HG02852 (cell line): ENCODE results near the gene GLRX5.
"Not testable (repeated sequence)": the region's sequence is repeated elsewhere in the genome, so short reads cannot be mapped to it uniquely, and the experiment has no call there.

Experiments
- ATAC-seq: cut with Tn5 transposase; IDR thresholded peaks from one replicate; pipeline ENCODE4 v1.9.1; 2021; ENCODE audit warnings: mild to moderate bottlenecking, moderate library complexity; ENCODE audit not compliant: unreplicated experiment

Gene GLRX5

DNA sequence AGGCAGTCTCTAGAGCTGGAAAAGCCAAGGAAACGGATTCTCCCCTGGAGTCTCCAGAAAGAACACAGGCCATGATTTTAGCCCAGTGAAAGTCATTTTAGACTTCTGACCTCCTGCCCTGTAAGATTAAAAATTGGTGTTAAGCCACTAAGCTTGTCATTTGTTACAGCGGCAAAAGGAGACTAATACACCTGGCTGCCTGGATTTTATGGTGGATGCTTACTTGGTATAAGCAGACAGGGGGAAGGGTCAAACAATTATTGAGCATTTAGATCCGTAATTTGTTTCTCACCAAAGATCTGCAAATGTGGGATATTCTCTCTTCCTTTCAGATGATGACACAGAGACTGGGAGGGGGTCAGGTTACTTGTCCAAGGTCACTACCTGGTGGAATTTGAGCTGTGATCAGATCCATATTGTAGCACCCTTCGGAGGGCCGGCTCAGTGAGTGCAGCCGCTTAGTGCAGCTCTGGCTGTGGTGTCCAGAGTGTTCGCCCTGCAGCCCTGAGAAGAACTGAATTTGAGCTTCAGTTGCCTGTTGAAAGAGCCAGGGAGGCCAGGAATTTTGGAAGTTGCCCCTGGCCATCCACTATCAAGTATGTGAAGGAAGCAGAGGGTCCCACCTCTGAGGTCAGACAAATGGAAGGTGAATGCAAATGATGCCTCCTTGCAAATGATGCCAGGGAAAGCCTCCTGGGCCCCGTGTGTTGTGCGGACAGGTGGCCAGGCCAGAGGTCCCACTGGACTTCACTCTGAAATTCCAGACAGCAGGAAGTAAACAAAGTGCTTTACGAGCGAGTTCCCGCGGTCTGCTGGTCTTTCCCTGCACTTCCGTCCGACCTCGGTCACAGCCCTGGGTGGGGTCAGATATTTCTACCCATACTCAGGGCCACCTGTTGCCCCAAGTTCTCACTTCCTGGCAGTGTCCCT lies 15.1 kb downstream of the GLRX5 start:
- ATAC-seq, result no peak

DNA sequence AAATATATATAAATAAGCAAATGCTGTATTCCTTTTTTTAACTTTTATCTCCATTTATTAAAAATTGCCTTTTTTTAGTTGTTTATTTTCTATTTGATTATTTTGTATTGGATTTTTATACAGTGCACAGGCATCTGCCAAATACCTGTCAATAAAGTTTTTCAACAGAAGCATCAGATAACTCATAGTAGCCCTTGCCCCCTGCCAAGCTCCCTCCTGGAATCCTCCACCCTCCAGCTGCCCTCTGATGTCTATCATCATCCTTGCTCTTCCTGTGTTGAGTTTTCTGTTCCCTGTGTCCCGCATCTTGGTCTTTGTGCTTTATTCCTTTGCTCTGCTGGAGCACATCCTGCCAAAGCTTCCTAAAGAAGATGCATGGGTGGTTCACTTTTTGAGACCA lies 16.6 kb downstream of the GLRX5 start:
- no peak for ATAC-seq

DNA sequence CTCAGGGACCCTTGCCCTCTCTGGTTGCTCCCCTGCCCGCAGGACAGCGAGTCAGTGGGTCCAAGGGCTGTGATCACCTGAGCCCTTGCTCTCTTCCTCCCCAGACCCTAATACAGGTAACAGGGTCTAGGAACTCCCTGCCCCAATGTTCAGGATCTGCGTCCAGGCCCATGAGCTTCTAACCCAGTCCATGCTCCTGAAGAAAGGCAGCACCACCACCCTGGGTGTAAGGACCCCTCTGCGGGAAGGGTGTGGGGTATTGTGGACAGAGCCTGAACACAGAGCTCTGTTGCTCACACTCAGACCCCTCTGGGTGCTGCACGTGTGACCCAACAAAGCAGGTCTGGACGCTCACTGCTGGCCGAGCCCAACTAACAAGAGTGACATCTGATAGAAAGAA lies 18.3 kb downstream of the GLRX5 start:
- ATAC-seq, result no peak

DNA sequence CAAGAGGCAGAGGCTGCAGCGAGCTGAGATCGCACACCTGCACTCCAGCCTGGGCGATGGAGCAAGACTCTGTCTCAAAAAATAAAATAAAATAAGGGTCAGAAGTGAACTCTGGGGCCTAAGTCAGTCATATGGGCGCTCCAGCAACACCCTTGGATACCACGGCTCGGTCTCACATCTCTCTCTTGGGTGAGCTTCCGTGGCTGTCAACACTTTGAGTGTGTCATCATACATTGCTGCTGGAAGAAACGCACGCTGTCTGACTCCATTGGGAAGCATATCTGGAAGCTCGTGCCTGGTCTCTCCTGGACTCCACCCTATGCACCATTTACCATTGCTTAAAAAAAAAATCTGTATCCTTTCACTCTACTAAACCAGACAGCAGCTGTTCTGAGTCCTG lies 20.2 kb downstream of the GLRX5 start:
- ATAC-seq, result no peak

DNA sequence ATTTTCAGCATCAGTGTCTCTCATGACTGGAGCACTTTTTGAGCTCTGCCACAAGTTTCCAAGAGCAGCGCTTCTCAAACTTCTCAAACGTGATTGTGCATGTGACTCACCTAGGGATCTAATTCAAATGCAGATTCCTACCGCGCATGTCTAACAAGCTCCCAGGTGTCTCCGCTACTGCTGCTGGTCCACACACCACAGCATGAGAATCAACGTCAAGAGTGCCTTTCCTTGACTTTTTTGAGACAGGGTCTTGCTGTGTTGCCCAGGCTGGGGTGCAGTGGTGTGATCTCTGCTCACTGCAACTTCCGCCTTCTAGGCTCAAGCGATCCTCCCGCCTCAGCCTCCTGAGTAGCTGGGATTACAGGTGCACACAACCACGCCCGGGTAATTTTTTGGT lies 22.4 kb downstream of the GLRX5 start:
- no peak for ATAC-seq

DNA sequence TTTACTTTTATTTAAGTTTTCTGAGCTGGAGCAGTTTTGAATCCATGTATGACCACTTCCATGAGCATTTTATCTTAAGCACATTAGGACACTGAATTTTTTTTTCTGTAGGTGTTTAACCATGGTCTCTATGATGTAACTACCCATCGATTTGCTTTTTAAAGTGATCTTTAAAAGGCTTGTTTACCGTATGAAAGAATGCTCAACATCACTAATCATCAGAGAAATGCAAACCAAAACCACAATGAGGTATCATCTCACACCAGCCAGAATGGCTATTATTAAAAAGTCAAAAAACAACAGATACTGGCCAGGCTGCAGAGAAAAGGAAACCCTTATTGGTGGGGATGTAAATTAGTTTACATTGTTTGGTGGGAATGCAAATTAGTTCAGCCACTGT lies 23.0 kb downstream of the GLRX5 start:
- ATAC-seq, result no peak

DNA sequence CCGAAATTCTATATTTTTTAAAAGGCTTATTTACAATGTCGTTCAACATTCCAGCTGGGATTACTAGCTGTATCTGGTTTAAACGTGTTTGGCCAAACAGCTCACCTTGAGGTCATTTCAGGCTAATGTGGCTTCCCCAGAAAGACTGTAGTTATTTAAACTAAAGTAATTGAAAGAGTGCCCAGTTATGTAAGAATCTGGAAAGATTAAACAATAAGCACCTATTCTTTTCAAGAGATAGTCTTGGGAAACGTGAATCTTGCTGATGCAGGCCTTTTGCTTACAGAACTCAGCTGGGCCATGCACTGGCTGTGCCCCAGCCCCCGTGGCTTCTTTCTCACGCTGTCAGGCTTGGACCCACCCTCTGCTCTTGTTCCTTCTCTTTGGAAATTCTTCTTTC lies 24.4 kb downstream of the GLRX5 start:
- no peak for ATAC-seq

DNA sequence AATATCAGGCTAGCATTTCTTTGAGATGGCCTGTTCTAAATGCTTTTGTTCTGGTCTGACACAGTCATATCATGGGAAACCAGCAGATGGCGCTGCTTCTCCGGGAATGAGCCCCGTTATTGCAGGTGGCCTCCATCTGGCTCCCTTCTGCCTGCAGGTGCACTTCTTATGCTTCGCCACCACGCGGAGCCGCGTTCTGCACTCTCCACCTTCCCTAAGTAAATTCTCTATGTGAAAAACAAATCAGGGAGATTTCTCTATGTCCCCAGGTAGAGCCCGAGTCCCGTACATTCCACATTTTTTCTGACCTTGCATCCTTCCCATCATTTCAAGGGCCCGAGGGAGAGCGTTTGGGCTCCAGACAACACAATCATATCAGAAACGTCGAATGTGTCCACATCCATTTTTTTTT lies 26.2 kb downstream of the GLRX5 start:
- peak; percentile 82 for ATAC-seq

DNA sequence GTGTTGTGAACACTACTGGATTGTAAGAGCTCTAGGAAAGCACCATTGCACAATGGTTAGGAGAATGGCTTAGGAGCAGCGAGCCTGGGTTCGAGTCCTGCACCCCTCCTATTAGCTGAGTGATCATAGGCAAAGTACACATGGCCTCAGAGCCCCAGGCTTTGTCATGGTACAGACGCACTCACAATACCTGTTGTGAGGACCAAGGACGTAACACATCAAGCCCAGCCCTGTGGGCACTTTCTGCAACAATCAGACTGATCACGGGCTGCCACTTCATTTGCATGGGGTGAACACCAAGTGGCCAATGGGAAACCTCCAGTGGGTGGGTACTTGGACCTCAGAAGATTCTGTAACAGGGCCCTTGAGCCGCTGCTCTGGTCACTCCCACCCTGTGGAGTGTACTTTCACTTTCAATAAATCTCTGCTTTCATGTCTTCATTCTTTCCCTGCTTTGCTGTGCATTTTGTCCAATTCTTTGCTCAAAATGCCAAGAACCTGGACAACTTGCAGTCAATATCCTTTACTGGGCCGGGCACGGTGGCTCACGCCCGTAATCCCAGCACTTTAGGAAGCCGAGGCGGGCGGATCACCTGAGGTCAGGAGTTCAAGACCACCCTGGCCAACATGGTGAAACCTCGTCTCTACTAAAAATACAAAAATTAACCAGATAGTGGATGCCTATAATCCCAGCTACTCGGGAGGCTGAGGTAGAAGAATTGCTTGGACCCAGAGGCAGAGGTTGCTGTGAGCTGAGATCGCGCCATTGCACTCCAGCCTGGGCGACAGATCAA lies 28.2 kb downstream of the GLRX5 start:
- ATAC-seq, result no peak

DNA sequence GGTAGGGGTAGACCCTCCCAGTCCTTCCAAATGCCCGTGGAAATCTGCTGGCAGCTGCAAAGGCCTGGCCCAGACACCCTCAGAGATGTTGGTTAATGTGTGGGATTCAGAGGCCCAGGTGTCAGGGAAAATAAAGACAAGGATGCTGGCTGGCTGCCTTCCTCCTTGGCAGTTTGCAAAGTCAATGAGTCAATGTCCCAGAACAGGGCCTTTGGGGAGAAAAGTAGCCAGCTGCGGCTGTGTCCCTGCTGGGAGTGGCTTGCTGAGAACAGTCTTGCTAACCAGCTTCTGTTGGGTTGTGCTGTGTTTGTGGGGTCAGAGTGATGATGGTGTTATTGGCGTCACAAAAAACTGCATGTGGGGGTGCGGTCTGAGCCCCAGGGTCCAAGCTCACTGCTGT lies 29.2 kb downstream of the GLRX5 start:
- no peak for ATAC-seq

DNA sequence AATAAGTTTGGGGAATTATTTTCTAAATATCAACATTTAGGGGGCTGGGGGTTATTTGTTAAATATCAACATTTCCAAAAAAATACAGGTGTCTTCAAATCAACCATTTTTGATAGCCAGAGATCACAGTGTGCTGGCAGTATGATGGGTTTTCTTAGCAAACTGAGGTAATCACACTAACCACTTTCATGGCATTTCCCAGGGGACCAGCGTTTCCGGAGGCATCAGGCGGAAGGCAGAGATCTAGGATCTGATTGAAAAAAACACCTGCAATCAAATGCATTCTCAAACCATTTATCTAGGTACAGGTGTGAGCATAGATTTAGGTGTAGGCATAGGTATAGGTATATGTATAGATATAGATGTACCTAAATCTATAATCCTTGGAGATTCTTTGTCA lies 34.6 kb downstream of the GLRX5 start:
- ATAC-seq, result no peak

DNA sequence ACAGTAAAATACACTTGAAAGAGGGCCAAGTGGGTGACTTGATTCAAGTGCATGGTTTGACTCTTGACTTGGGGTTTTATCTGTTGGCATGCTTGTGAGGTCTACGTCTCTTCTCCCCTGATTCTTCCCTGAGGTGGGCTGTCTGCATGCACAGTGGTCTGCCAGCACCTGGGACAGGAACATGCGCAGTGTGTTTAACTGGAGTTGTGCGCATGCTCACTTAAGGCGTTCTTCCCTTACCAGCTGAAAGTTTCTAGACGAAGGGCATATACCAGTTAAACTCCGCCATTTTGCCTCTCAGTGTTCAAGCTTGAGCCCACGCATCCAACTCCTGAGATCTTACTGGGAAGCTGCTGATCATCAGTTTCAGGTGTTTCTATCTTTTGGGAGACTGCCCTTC lies 38.5 kb downstream of the GLRX5 start:
- no peak for ATAC-seq

DNA sequence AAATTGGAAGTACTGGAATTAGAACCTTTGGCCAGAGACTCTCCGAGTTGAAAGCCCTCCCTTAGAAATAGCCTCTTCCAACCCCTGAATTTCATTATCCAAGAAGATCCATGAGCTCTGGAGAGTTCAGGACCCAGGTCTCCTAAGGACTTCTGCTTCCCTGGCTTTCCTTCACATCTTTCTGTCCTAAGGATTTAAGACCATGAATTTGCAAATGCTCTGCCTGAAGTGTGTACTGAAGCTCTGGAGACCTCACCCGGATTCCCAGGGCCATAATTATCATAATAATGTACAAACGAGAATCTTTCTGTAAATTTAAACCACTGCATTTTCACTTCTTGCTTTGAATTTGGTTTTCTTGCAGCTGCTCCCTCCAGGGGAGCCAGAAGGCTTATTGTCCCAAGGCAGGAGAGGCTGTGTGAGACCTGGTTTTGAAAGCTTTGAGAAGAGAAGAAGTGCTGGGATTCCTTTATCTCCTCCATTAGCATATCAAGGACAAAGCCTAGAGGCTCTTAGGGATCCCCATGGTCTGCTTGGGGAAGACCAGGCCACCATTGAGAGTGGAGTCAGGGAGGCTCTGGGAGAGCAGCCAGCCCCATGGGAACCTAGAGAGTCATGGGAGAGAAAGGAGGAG lies 41.1 kb downstream of the GLRX5 start:
- ATAC-seq, result no peak

DNA sequence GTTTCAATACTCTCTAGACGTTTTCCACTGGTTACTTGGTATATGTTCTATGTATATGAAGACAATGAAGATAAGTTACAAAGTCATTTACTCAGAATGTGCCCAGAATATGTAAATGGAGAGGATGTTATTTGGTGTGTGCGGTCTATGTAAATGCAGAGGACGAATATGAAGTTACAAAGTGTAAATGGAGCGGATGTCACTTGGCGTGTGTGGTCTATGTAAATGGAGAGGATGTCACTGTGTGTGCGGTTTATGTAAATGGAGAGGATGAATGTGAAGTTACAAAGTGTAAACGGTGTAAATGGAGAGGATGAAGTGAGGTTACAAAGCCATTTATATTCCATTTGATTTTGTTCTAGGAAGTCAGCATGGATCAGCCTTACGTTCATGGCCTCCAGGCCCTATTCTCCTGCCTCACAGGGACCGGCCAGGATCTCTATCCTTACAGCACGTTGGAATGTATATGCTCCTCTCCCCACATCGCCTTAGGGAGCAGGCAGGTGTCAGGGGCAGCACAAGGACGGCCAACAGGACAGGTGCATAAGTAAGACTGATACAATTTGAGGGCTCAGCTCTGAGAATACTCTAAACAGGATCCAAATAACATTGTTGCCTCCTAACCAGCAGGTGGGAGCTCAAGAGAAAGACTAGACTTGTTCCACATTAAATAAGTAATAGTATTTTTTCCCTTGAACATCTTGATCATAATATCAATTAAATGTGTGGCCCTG lies 42.4 kb downstream of the GLRX5 start:
- peak; percentile 98 for ATAC-seq

DNA sequence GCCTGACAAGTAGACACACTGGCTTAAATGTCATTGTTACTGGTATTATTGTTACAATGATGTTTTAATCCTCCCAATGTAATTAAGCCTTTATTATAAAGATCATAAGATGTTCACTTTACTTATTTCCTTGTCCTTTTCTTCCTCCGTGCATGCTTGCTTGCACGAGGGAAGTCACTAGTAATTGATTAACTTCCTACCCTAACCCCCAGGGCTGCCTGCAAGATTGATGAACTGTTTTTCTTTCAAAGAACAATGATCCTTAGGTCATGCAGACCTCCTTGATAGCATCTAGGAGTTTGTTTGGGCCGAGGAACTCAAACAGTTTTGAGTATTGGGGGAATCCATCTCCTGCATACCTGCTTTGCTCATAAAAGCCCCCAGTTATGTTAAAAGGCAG lies 43.0 kb downstream of the GLRX5 start:
- no peak for ATAC-seq

DNA sequence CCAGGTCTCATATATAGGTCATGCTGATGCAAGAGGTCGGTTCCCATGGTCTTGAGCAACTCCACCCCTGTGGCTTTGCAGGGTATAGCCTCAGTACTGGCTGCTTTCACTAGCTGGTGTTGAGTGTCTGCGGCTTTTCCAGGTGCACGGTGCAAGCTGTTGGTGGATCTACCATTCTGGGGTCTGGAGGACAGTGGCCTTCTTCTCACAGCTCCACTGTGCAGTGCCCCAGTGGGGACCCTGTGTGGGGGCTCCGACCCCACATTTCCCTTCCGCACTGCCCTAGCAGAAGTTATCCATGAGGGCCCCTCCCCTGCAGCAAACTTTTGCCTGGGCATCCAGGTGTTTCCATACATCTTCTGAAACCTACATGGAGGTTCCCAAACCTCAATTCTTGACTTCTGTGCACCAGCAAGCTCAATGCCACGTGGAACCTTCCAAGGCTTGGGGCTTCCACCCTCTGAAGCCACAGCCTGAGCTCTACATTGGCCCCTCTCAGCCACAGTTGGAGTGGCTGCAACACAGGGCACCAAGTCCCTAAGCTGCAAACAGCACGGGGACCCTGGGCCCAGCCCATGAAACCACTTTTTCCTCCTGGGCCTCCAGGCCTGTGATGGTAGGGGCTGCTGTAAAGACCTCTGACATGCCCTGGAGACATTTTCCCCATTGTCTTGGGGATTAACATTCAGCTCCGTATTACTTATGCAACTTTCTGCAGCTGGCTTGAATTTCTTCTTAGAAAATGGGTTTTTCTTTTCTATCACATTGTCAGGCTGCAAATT lies 49.2 kb downstream of the GLRX5 start:
- not testable (repeated sequence) for ATAC-seq

DNA sequence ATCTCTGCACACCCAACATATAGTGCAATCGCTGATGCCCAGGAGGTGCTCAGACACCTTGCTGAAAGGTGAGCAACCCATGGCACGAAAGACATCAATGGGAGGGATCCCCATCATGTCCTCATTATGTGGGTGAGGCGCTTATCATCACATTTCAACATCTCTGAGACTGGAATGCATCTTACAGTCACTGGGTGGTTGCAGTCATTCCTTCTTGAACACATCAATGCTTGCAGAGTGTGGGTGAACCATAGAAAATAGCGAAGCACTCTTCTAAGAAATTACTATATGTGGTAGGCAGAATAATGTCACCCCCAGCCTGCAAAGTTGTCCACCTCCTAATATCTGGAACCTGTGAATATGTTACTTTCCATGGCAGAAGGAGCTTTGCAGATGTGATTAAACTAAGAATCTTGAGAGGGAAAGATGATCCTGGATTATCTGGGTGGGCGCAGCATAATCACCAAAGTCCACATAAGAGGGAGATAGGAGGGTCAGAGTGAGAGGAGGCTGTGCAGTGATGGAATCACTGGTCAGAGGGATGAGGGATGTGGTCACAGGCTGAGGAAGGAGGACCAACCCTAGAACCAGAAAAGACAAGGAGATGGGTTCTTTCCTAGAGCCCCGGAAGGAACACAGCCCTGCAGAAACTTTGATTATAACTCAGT lies 51.2 kb downstream of the GLRX5 start:
- no peak for ATAC-seq

DNA sequence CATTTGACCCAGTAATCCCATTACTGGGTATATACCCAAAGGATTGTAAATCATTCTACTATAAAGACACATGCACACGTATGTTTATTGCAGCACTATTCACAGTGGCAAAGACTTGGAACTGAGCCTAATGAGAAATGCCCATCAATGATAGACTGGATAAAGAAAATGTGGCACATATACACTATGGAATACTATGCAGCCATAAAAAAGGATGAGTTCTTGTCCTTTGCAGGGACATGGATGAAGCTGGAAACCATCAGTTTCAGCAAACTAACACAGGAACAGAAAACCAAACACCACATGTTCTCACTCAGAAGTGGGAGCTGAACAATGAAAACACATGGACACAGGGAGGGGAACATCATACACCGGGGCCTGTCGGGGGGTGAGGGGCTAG lies 56.3 kb downstream of the GLRX5 start:
- not testable (repeated sequence) for ATAC-seq
